ENCODE data around the gene PRDM10. TPM values are rescaled to one million over a fixed set of nuclear protein-coding genes. Genes with fewer than 3 reads are reported as not detected.

The PRDM10 gene
- total RNA-seq, 1 experiment from 2014 or later: 7.7 TPM

DNA sequence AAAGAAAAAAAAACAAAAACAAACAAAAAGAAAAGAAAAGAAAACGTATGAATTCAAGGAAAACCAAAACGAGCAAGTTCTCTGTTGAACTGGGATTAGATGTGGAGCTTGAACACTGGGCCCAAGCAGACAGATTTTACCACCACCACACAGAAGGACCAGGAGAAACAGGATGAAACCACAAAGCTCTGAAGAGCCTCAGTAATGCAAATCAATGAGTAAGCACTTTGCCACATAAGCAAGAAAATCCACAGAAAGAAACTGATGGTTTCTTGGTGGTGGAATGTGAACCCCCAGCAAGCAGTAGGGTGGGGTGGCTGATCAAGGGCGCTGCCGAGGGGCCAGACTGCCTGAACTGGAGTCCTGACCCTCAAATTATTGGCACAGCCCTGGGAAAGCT lies 56.4 kb downstream of the PRDM10 start:
- Histone ChIP-seq H3K27ac (ENCODE audit: insufficient read length, low read depth, low read length) (no peak overlapping the region), H2BK20ac (ENCODE audit: low read depth, low read length, poor library complexity, severe bottlenecking) (no peak overlapping the region), H2BK12ac (ENCODE audit: insufficient read length, low read depth, low read length) (no peak overlapping the region), H3T11ph (ENCODE audit: low read length) (no peak overlapping the region), H3K4me1 (ENCODE audit: insufficient read depth, low read length) (0 out of 2 replicates have a peak, but pooled peaks cover 4% of the 10 kb centered on the region), H2AFZ (ENCODE audit: low read length) (no peak overlapping the region), H3K9ac (ENCODE audit: extremely low read depth, insufficient read length, low read length) (no peak overlapping the region), H3K14ac (ENCODE audit: insufficient read depth, low read length) (no peak overlapping the region), H3K79me2 (ENCODE audit: insufficient read depth, low read length) (no peaks in the 10 kb centered on the region), H3K56ac (ENCODE audit: insufficient read length, low read depth, low read length) (no peak overlapping the region), H4K91ac (ENCODE audit: insufficient read length, low read depth, low read length) (no peak overlapping the region), H3K23me2 (ENCODE audit: insufficient read length, low read depth, low read length, poor library complexity, severe bottlenecking) (no peaks in the 10 kb centered on the region), H3K79me1 (ENCODE audit: insufficient read depth, low read depth, low read length, poor library complexity, severe bottlenecking) (no peaks in the 10 kb centered on the region), H3K23ac (ENCODE audit: insufficient read length, low read depth, low read length) (no peak overlapping the region), H2BK15ac (ENCODE audit: low read depth, low read length) (no peak overlapping the region), H2AK5ac (ENCODE audit: insufficient read length, low read length) (no peak overlapping the region), H4K8ac (replicated peaks; ENCODE audit: insufficient read length, low read depth, low read length) (no peak overlapping the region), H4K5ac (ENCODE audit: insufficient read length, low read depth, low read length) (no peak overlapping the region), H3K4me2 (ENCODE audit: insufficient read depth, insufficient read length, low read length) (no peak overlapping the region), H4K20me1 (ENCODE audit: control insufficient read depth, insufficient read depth, insufficient read length) (no peaks in the 10 kb centered on the region), H3K18ac (ENCODE audit: insufficient read length, low read depth, low read length) (no peak overlapping the region), H2BK120ac (ENCODE audit: low read depth, low read length, poor library complexity, severe bottlenecking) (no peak overlapping the region), H3K9me3 (ENCODE audit: control insufficient read depth, low read depth, low read length) (no peaks in the 10 kb centered on the region), H3K4ac (ENCODE audit: low read depth, low read length) (no peak overlapping the region), H3K27me3 (ENCODE audit: insufficient read depth, low read length) (no peaks in the 10 kb centered on the region), H2BK5ac (ENCODE audit: insufficient read length, low read length) (no peak overlapping the region)
- Mint-ChIP-seq H3K36me3 (ENCODE audit: insufficient read depth in 1 of 3, low read depth in 3 of 3) (peaks cover 22 to 38% (median 25%) of the 10 kb centered on the region in 3 experiments; a peak in 6 of 7 replicates), H3K27me3 (ENCODE audit: low read depth) (no peaks in the 10 kb centered on the region), H3K9me3 (no peaks in the 10 kb centered on the region), H3K27ac (peak overlapping the region; percentile 16 to 71 (median 42); a peak in 4 of 7 replicates), H3K4me1 (peaks cover 22 to 24% of the 10 kb centered on the region in 2 experiments), H3K4me3 (no peak overlapping the region)
- DNase-seq: no peak
- no CpG with 5 or more reads among the region's 4 CpGs for WGBS (ENCODE audit: extremely low coverage, insufficient read length, low lambda C conversion rate)
- TF ChIP-seq, protein P1, sequence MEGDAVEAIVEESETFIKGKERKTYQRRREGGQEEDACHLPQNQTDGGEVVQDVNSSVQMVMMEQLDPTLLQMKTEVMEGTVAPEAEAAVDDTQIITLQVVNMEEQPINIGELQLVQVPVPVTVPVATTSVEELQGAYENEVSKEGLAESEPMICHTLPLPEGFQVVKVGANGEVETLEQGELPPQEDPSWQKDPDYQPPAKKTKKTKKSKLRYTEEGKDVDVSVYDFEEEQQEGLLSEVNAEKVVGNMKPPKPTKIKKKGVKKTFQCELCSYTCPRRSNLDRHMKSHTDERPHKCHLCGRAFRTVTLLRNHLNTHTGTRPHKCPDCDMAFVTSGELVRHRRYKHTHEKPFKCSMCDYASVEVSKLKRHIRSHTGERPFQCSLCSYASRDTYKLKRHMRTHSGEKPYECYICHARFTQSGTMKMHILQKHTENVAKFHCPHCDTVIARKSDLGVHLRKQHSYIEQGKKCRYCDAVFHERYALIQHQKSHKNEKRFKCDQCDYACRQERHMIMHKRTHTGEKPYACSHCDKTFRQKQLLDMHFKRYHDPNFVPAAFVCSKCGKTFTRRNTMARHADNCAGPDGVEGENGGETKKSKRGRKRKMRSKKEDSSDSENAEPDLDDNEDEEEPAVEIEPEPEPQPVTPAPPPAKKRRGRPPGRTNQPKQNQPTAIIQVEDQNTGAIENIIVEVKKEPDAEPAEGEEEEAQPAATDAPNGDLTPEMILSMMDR (conservative IDR thresholded peaks at IDR 0.05): no peak

All from H9 (cell line).